ENCODE data around the gene SPIB. TPM values are rescaled to one million over a fixed set of nuclear protein-coding genes. Genes with fewer than 3 reads are reported as not detected.

SPIB gene
- total and polyA plus RNA-seq, 4 donors = 0.09 to 5.0 (median 0.36) TPM

- no peak for TF ChIP-seq REST (IDR thresholded peaks at IDR 0.05)
- TF ChIP-seq RAD21 (IDR thresholded peaks at IDR 0.05) = no peak
- TF ChIP-seq EGR1 (IDR thresholded peaks at IDR 0.05; ENCODE audit: low read depth in 2 of 2) = no peak
- TF ChIP-seq YY1 (IDR thresholded peaks at IDR 0.05) = no peak
- TF ChIP-seq RXRA (IDR thresholded peaks at IDR 0.05) = no peak
- no peak for TF ChIP-seq FOXA2 (IDR thresholded peaks at IDR 0.05)
- no peak for TF ChIP-seq NR2F2 (IDR thresholded peaks at IDR 0.05)
- no peak for TF ChIP-seq SP1 (IDR thresholded peaks at IDR 0.05)
- TF ChIP-seq HNF4A (conservative IDR thresholded peaks at IDR 0.05) = no peak
- no peak for TF ChIP-seq JUND (IDR thresholded peaks at IDR 0.05)
Measured at GRCh38 chr19:50384685-50385535, 33.8 kb upstream of the SPIB start (continued).

- H3K9ac ChIP-seq (ENCODE audit: low read depth in 1 of 2, low read length in 2 of 2) = no peak overlapping the region
- DNase-seq (ENCODE audit: low spot score) = no peak
- H3K36me3 ChIP-seq (ENCODE audit: control insufficient read depth in 4 of 4, insufficient read depth in 3 of 4, low read depth in 1 of 4, low read length in 3 of 4) = peaks cover 0 to 2% (median 0%) of the 10 kb centered on the region in 4 donors
- H3K9me3 ChIP-seq (ENCODE audit: control insufficient read depth in 4 of 4, low read length in 3 of 4) = no peaks in the 10 kb centered on the region
- TF ChIP-seq HNF4G (IDR thresholded peaks at IDR 0.05) = no peak
- no peak for TF ChIP-seq REST (IDR thresholded peaks at IDR 0.05)
- no peak for TF ChIP-seq FOXA2 (IDR thresholded peaks at IDR 0.05)
- no peak for TF ChIP-seq TAF1 (conservative IDR thresholded peaks at IDR 0.05)
- TF ChIP-seq FOXA1 (IDR thresholded peaks at IDR 0.05) = no peak
- no peak for TF ChIP-seq JUND (IDR thresholded peaks at IDR 0.05)
- TF ChIP-seq NR2F2 (IDR thresholded peaks at IDR 0.05) = no peak
- no peak for TF ChIP-seq MAX (IDR thresholded peaks at IDR 0.05)
- H3K4me3 ChIP-seq (ENCODE audit: low read depth in 1 of 3, low read length in 3 of 3) = no peak overlapping the region
- no peak overlapping the region for H3K27ac ChIP-seq (ENCODE audit: low read depth in 1 of 2, low read length in 2 of 2)
- 89% methylated on average over 21 of the region's 21 CpGs for WGBS
- H3K4me1 ChIP-seq (ENCODE audit: control insufficient read depth in 4 of 4, insufficient read depth in 4 of 4, low read length in 3 of 4) = peaks cover 0 to 12% (median 10%) of the 10 kb centered on the region in 4 donors
- no peaks in the 10 kb centered on the region for H3K27me3 ChIP-seq (ENCODE audit: control insufficient read depth in 4 of 4, insufficient read depth in 4 of 4, low read length in 3 of 4)
Measured at GRCh38 chr19:50387176-50387867, 31.4 kb upstream of the SPIB start.

Measured in liver (tissue), 9 donors.